Loucy (cell line): ENCODE results near the gene PDE4D.

Source experiments
- CTCF ChIP-seq: fragments of 200-600 bp; sonication (generic); conservative IDR thresholded peaks from 2 replicates; pipeline ENCODE4 v1.5.1; 2014; ENCODE audit warnings: mild to moderate bottlenecking, antibody characterized with exemption, low read length
- EZH2phosphoT487 ChIP-seq: fragments of 200-600 bp; IDR thresholded peaks from 2 replicates; pipeline ENCODE4 v1.6.1; 2018; ENCODE audit warnings: antibody characterized with exemption, mild to moderate bottlenecking, moderate library complexity, borderline replicate concordance

GRCh38 chr5:59789197-59789596, 104.3 kb downstream of the PDE4D start:
- TF ChIP-seq CTCF: no peak
- no peak for TF ChIP-seq EZH2phosphoT487
